Measurements from ENCODE around the gene NOTCH2NLA. TPM values are rescaled to one million over a fixed set of nuclear protein-coding genes. Genes with fewer than 3 reads are reported as not detected.
"Not testable (repeated sequence)": the region's sequence is repeated elsewhere in the genome, so short reads cannot be mapped to it uniquely, and the experiment has no call there.

NOTCH2NLA gene
- 47.3 and 50.5 TPM in 2 replicates for total RNA-seq (2014; rRNA removed; shearing (Covaris generic))

DNA sequence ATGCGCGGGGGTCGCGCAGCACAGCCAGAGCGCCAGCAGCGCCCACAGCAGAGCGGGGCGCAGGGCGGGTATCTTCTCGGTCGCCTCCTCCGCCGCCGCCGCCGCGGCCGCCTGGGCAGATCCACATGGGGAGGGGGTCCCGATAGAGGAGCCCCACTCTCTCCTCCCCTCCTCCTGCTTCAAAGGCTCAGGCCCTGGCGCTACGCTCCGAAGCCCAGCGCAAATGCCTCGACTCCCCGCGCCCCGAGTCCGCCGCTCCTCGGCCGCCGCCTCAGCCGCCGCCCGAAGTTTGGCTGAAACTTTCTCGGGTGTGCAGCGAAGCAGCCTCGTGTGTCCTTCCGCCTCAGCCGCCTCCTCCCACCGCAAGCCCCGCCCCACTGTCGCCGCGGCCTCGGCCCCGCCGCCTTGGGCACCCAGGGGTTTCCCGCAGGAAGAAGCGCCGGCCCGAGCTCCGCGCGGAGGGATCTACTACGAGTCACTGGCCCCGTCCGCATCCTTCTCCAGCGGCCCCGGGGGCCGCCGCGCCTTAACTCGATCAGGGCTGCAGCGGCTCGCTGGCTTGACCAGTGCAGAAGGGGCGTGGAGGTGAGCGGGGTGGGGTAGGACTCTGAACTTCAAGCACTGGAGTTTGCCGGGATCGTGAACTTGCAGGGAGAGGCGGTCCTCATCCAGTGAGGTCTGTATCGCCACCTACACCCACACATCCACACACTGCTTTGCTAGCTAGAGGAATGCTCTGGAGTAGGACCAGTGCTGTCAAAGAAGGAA is at the start of gene NOTCH2NLA:
TSS of gene NOTCH2NLA (minus strand) at position 312 of the 768 bp plus-strand sequence. CDS start 39,684 bp downstream, outside the sequence.
- not testable (repeated sequence) for DNase-seq (ENCODE audit: low read depth)

DNA sequence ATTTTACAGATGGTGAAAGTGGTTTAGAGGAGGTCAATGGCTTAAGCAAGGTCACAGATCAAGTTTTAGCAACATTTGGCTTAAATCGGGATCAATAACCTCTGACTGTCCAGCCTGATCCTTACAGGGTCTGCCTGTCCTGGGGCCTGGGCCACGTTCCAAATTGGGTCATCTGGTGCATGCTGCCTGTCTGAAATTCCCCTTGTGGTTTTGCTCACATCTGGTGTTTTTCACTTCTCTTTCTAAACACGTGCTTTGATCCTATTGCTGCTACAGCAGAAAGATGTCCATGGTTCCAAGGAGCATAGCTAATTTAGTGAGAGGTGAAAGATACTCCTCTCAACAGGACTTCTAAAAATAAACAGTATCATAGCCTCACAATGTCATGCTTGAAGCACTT is 49.5 kb upstream of the NOTCH2NLA start:
- not testable (repeated sequence) for DNase-seq (ENCODE audit: low read depth)

DNA sequence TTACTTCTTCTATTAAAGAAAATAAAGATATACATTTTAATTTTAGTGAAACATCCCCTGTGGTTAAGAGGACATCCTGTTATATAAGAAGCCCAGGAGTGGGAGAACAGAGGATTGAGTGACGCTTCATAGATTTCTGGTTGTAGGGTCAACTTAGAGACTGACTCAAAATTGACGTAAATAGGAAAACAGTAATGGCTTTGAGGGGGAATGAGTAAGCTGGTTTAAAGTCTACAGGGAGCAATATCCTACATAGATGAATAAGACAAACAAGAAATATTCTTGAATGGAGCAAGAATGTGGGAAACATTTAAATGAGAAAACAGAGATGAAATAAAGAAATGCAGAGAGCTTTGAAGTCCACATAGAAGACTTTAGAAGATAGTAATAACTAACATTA is 48.3 kb upstream of the NOTCH2NLA start:
- not testable (repeated sequence) for DNase-seq (ENCODE audit: low read depth)

DNA sequence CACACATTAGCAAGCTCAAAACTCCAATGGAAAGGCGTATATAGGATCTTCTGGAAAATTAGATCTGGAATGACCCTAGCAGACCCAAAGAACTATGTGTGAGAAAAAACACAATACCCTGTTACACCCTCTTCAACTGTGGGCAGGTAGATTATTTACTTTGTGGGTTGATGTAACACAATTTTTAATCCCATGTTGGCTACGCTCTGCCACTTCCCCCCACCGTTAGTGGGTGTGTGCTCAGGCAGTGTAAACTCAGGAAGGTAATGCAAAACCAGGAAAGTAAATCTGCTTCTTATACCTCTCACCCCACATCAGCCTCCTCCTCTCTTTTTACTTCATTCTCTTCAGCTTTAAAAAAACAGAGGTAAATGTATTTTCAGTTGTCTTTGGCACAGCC is 45.3 kb upstream of the NOTCH2NLA start:
- DNase-seq (ENCODE audit: low read depth) = not testable (repeated sequence)

DNA sequence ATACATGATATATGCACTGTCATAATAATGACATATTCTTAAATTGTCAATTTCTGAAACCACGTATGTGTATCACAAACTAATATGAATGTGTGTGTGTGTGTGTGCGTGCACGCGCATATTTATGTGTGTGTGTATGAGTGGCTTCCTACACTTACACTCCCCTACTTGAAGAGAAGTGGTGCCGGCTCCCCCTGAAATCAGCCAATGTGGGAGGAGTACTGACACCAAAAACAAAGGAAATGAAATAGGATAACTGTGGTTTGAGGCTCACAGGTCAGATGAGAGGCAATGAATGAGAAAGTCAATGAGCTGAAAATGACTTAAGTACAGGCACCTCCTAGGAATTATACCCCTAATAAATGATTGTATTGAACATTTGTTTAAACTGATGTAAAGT is 44.4 kb upstream of the NOTCH2NLA start:
- DNase-seq (ENCODE audit: low read depth) = not testable (repeated sequence)

DNA sequence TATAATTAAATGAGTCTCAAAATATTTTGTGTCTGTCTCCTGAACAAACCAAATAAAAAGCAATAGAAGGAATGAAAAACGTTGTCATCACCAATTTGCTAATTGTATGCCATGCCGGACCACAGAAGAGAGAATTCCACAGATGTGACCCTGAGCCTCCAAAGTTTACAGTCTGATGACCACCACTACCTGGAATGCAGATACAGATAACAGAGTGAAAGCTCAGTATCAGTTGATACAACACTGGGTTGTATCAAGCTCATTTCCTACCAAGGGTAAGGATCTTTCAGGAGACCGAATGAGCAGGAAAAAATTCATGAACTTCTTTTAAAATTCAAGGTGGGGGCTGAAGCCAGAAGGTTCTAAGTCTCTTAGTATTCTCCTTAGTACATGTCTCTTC is 43.9 kb upstream of the NOTCH2NLA start:
- not testable (repeated sequence) for DNase-seq (ENCODE audit: low read depth)

DNA sequence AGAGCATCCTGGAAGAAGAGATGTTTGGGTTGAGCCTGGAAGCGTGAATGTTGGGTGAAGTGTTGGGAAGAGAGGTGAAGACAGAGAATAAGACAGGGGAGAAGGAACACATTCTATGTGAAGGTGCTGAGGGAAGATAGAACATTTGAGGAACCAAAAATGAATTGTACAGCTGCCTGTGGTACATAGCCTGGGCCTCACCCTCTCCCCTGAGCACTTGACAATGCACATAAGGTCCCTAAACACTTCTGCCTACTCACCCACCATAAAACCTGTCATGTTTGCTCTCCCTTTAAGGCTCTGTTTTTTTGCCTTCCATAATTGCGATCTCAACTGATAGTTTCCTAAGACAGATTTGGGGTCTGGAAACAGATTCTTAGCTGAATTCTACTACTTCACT is 43.2 kb upstream of the NOTCH2NLA start:
- DNase-seq (ENCODE audit: low read depth) = not testable (repeated sequence)

DNA sequence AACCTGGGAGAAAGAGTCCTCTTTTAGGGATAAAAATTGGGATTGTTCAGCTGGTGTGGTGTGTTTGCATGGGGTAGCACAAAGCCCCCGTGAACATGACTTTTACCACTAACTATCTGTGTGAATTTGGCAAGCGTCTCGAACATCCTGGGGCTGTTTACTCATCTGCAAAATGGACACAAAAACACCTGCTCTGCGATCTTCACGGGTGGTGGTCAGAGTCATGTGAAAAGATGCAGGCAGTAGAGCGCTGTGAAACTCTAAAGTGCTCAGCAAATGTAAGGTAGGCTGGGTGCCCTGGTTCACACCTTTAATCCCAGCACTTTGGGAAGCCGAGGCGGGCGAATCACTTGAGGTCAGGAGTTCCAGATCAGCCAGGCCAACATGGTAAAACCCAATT is 41.3 kb upstream of the NOTCH2NLA start:
- not testable (repeated sequence) for DNase-seq (ENCODE audit: low read depth)

DNA sequence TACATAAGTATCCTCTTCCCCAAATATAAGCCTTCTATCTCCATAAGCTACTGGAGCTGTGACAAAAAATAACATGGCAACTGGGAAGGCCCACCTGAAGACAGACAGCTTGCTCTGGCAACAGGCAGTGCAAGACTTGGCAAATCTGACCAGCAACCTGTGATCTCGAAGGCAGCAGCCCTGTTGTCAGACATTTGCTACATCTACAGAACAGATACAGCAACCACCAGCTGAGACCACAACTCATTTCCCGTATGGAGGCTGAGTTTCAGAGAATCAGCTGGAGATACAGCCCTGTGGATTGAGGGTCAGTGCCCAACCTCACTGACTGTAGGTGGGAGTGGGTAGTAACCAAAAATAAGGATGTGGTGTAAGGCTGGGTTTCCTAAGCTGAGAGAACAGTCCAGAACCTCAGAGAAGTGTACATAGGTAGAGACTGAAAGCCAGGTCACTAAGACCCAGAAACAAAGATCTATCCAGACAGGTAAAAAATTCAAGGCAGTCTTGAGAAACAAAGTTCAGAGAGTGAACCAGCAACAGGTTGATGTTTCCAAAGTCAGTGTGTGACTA is 37.4 kb upstream of the NOTCH2NLA start:
- DNase-seq (ENCODE audit: low read depth) = not testable (repeated sequence)

DNA sequence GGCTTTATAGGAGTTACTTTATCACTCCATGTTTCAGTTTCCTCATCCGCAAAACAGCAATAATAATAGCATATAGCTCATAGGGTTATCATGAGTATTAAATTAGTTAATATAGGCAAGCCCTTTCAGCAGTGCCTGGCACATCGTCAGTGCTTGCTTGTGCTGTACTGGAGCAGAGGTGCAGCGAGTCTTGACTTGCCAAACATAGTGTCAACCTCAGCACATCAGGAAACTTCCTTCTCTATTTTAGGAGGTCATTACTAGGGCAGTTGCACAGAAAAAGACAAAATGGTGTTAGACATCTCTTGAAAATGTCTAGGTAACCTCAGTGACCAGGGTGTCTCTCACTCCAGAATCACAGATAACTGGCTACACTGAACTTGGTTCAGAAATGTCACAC is 35.9 kb upstream of the NOTCH2NLA start:
- DNase-seq (ENCODE audit: low read depth) = not testable (repeated sequence)

DNA sequence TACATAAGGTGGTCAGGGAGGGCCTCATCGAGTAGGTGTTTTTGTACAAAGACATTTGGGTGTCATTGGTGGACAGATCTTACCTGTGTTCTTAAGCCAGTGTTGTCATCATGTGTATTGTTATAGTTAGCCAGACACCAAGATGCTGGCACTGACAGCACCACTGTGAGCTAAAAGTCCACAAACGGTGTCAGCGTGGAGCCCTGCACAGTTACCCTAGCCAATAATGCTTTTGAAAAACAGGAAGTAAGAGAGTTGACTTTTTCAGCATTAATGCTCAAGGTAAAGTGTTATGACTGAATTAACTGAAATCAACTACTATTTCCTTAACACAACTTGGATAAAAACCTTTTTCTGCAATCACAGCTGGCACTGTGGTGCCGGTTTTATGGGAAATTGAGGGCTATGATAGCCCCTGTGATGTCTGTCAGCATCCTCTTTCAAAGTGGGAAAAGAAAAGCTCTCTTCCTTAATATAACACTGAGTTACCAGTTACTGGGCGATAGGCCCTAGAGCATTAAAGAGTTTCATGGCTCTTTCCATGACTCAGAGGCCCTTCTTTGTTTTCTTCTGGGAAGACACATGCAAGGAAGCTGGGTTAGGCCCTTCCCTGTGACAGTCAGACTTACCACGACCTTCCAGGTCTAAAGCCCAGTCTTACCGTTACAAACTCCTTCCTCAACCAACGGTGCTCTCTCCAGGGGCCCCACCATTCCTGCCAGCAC is 31.3 kb upstream of the NOTCH2NLA start:
- not testable (repeated sequence) for DNase-seq (ENCODE audit: low read depth)

DNA sequence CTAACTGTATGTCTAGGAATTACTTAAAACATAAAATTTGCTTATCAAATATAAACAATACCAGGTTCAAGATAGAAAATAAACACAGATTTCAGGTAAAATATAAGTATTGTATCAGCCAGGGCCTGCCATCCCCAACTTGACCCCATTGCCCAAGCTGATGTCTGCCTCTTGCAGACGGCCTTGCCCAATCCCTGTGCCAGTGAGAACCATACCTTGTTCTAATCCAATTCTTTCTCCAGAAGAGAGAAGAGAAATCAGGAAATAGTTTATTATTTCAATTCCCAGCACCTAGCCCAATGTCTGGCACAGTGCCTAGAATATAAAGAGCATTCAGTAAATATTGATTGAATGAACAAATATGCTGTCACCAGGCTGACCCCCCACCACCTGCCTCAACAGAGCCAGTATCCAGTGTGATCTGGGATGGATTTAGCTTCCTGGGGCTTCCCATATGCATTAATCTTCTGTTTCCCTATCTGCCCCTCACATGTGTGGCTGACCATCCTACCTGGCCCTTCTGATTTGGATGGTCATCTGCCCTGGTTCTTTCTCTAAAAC is 29.3 kb upstream of the NOTCH2NLA start:
- not testable (repeated sequence) for DNase-seq (ENCODE audit: low read depth)

DNA sequence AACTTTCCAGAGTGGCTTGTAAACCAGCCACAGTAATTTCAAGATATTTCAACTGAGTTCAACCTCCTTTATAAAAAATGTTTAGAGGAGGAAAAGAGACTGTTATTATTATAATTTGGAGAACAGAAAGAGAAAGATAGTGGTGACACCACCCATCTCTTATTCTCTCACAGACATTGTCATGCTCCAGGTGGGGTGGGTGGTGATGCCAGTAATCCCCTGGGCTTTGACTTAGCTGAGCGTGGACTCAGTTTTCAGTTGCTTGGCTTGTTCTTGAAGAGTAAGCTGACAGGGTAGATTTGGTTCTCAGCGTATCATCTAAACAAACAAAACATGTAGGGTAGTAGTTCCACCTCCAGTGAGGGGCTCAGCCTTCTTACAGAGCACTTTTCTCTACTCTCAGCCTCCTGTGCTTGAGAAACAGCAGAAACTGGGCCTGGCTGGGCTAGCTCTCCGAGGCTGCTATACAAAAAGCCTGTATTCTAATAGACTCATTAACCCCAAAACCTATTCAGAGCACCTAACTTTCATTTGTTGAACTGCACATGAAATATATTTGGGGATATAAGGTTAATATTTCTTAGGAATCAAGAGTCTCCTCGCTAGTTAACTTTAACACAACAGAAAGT is 25.9 kb upstream of the NOTCH2NLA start:
- not testable (repeated sequence) for DNase-seq (ENCODE audit: low read depth)

DNA sequence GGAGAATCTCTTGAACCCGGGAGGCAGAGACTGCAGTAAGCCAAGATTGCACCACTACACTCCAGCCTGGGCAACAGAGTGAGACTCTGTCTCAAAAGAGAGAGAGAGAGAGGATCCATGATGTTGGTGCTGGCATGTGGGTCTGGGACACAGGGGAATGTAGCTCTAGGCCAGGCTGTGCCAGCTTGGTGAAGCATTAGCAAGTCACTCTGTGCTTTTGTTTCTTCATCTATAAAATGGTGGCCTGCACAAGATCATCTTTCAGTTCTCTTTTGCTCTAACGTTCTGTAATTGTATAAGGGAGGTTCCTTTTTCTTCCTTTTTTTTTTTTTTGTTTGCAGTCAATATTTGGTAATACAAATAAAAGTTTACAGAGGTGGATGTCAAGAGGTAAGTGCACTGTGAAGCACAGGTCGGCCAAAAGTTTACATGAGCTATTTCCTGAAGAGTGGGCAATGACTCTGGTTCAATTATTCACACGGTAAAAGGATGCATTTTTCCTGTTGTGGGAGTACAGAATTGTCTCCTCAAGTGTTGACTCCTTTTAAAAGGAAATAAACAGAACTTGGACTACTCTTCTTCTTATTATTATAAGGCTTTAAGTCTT is 24.5 kb upstream of the NOTCH2NLA start:
- not testable (repeated sequence) for DNase-seq (ENCODE audit: low read depth)

DNA sequence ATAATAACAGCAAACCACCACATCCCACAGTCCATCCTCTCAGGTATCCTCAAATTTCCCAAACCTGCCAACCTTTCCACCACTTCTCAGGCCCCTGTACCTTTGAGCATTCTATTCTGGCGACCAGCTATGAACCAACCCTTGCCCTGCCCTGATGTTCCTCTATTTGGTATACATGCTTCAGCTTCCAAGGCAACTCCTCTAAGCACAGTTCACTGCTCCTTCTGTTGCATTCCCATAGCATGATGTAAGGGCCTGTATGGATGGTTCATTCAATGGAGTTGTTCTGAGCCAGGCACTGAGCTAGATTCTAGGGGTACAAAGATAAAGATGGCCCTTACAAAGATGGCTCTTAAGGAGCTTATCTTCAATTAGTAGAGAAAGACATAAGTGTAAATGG is 22.7 kb upstream of the NOTCH2NLA start:
- DNase-seq (ENCODE audit: low read depth) = not testable (repeated sequence)

DNA sequence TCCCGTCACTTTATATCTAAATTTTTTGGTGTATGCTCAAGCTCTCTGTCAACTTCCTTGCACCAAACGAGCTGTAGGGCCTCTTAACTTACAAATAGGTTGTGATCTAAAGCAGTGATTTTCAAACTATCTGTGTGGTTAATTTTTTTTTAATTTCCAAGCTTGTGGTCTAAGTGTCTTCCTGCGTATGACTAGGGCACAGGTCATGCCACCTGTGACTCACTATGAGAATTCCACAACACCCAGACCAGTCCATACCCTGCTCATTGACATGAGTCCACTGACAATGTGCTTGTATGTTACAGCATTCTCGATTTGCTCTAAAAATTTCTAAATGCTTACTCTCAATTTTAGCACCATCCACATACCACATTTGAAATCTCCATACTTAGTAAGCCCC is 19.8 kb upstream of the NOTCH2NLA start:
- DNase-seq (ENCODE audit: low read depth) = not testable (repeated sequence)

DNA sequence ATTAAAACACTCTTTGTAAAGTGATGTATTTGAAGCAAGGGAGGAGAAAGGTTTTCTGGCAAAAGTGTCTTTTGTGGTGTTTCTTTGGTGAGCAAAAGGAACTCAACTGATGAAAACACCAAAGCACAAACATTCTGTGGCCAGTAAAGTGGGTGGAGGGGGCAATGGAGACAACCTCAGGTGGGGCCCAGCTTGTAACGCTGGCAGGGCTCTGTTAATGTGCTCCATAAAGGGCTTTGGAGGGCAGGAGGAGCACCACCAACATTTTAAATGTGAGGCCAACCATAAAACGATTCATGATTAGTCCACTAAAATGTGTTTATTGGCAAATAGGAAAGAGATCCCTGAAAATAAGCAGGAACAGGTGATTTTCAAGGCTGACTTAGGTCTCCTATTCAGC is 7.8 kb upstream of the NOTCH2NLA start:
- DNase-seq (ENCODE audit: low read depth) = not testable (repeated sequence)

DNA sequence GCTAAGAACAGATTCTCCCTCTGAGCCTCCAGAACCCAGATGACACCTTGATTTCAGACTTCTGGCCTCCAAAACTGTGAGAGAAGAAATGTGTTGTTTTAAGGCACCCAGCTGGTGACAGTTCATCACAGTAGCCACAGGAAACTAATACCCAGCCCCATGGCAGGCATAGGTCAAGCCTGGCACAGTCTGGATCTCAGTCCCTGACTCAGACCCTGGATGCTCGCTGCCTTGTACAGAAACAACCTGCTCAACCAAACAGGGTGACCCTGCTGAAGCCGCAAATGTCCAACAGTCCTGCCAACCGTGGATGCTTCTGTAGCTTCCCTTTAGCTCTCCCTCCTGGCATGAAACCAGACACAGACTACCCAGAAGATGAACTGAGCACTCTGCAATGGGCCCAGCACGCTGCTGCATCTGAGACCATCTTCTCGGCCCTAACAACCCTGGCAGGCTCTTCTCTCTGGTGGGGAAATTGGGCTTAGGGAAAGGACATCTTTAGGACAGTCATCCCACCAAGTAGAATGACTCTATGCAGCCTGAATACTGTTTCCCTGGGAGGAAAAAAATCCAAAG is 7.3 kb upstream of the NOTCH2NLA start:
- DNase-seq (ENCODE audit: low read depth) = not testable (repeated sequence)

DNA sequence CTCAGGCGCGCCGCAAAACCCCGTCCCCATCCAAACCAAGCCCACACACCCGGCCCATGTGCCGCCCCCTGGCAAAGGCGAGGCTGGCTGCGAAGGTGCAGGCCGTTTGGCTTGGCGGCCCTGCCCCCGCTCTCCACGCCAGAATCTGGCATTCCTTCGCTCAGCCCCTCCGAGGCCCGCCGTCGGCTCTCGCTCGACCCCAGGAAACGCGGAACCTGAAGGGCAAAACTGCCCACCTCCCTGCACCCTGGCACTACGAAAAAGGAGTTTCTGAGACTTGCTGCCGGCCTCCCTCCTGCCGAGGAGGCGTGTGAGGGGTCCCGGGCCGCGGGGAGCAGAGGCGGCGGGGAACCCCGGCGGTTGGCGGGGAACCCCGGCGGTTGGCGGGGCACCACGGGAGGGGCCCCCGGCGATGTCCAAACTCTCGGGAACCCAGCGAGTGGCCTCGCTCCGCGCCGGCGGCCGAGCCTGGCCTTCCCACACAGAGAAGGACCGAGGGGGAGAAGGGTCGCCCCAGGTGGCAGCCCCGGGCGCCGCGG is 608 bp downstream of the NOTCH2NLA start:
- not testable (repeated sequence) for DNase-seq (ENCODE audit: low read depth)

DNA sequence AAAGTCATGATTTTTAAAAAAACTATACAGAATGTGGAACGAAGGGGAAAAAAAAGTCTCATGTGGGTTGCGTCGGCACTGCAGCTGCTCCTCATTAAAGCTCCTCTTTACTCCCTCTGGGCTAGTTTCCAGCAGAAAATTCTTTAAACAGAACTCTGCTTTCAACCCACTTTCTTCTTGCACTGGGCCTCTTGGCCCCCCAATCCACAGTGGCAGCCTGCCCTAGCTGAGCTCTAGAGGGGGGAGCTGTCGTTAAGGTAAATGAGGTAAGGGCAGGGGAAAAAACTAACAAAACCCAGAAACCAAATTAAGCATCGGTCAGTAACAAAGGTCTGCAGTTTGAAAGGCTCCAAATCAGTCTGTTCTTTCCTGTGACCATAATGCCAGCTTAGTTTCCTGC is 54.3 kb downstream of the NOTCH2NLA start:
- not testable (repeated sequence) for DNase-seq (ENCODE audit: low read depth)

DNA sequence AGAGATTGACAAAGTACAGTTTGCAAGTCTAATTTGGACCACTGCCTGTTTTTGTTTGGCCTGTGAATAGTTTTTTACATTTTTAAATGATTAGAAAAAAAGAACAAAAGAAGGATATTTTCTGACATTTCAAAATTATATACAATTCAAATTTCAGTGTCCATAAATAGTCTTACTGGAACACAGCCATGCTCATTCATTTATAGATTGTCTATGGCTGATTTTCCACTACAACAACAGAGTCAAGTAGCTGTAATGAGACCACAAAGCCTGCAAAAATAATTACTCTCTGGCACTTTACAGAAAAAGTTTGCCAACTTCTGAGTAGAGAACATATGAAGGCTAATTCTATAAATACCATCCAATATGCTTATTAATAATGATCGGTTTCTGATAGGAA is 61.1 kb downstream of the NOTCH2NLA start:
- DNase-seq (ENCODE audit: low read depth) = not testable (repeated sequence)
